NAMALWA (cell line): ENCODE measurements around the gene ERCC8.
"Not testable (repeated sequence)": the region's sequence is repeated elsewhere in the genome, so short reads cannot be mapped to it uniquely, and the experiment has no call there.

Experiments used
- DNase-seq: peaks from one replicate; pipeline ENCODE4 v3.0.0-alpha.2; 2015; ENCODE audit warnings: low spot score

The ERCC8 gene, protein sequence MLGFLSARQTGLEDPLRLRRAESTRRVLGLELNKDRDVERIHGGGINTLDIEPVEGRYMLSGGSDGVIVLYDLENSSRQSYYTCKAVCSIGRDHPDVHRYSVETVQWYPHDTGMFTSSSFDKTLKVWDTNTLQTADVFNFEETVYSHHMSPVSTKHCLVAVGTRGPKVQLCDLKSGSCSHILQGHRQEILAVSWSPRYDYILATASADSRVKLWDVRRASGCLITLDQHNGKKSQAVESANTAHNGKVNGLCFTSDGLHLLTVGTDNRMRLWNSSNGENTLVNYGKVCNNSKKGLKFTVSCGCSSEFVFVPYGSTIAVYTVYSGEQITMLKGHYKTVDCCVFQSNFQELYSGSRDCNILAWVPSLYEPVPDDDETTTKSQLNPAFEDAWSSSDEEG

DNA sequence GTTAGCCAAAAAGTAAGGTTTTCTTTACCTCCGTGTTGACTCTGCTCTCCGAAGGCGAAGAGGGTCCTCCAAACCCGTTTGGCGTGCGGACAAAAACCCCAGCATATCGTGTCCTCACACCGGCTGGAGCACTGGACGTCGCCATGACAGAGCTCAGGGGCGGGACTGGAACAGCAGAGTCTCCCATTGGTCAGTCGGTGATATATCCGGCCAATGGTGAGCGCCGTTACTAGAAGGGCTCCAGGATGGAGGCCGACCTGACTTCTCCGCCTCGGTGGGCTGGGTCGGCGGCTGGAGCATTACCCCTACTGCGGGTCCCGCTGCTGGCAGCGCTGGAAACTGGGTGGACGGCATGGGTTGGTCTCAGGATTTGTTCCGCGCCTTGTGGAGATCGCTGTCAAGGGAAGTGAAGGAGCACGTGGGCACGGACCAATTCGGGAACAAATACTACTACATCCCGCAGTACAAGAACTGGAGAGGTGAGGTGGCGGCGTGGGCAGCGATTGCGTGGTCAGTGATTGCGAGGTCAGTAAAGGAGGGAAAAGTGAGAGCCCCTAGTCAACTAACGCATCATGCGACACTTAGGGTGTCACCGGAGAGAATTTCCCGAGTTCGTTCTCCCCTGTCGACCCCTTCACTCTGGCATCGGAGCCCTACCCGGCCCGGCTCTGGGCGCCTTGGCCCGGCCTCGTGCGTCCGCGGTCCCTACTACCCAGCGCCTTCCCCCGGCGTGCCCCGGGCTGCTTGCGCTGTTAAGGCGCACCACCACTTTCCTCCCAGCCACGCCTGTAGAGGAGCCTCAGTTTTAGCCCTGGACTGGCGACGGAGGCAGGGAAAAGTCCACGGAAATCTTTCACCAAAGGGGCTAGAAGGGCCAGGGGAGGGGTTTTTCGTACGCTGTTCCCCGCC lies at the start of gene ERCC8, which contains the start of gene NDUFAF2:
Gene ERCC8, minus strand, starts transcription at position 167 of the 909 bp plus-strand sequence. Its CDS starts 62 bp downstream, at position 105.
Gene NDUFAF2, plus strand, starts transcription at position 302 of the 909 bp plus-strand sequence. Its CDS starts 51 bp downstream, at position 353.
- peak; percentile 86 for DNase-seq

DNA sequence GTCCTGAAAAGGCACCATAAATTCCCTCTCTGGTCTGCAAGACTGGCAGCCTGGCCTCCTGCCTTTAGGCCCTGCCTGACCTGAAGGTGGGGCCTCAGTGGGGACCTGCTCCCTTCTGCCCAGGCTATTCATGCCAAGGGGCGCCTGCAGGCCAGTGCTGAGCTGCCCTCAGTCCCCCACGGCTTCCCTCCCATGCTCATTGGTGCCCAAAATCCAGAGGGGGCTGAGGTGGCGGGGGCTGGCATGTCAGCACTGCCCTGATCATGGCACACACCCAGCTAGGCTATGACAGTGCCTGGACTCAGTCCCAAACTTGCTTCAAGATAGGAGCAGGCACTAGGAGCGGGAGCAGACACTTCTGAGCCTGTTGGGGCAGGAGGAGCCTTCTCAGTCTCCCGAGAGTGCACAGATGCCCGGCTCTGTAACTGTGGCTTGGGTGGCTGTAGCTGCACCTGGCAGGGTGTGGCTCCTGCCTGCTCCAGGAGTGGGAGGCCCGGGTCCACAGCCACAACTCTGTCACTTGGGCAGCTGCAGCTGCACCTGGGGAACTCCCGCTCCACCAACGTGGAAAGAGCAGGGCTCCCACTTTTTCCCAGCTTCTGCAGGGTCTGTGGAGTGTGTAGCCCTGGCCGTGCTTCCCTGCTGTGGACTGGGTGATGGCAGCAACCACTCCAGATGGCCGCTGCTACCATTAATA lies 49.2 kb upstream of the ERCC8 start:
- no peak for DNase-seq

DNA sequence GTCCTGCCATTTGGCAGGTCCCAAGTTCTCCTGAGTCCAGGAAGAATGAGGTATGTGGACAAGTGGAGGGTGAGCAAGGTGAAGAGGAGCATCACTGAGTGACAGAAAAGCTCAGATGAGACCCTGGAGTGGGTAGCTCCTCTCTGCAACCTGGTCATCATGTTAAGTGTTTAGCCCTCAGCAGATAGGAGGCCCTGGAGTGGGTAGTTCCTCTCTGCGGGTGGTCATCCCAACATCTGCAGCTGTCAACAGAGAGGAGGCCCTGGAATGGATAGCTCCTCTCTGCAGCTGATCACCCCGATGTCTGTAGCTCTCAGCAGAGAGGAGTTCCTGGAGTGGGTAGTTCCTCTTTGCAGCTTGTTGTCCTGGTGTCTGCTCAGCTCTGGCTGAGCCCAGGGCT lies 48.6 kb upstream of the ERCC8 start:
- no peak for DNase-seq

DNA sequence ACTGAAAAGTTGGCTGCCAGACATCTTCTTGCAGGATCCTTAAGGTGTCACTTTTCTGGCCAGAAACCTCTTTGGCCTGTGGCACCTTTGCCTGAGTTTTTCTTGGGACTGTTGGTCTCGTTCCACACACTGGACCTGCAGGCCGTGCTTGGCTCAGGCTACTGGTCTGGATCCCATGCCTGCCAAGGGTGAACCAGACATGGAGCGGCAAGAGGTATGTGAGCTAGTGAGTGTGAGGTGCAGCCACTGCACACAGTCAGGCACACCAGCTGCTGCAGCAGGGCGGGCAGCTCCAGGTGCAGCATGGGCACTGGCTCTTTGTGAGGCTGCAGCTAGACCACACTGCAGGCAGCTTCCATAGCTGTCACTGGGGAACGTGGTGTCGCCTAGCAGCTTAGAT lies 48.0 kb upstream of the ERCC8 start:
- DNase-seq: no peak

DNA sequence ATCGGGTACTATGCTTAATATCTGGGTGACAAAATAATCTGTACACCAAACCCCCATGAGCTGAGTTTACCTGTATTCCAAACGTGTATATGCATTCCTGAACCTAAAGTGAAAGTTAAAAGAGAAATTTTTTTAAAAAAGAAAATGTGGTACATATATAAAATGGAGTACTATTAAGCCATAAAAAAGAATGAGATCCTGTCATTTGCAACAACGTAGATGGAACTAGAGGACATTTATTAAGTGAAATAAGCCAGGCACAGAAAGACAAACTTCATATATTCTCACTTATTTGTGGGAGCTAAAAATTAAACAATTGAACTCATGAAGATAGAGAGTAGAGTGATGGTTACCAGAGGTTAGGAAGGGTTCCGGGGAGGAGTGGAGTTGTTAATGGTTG lies 44.9 kb upstream of the ERCC8 start:
- DNase-seq: no peak

DNA sequence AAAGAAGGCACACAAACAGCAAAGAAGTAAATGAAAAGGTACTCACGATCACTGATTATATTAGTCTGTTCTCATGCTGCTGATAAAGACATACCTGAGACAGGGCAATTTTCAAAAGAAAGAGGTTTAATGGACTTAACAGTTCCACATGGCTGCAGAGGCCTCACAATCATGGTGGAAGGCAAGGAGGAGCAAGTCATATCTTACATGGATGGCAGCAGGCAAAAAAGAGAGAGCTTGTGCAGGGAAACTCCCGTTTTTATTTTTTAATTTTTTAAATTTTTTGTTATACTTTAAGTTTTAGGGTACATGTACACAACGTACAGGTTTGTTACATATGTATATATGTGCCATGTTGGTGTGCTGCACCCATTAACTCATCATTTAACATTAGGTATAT lies 37.3 kb upstream of the ERCC8 start:
- DNase-seq: not testable (repeated sequence)

DNA sequence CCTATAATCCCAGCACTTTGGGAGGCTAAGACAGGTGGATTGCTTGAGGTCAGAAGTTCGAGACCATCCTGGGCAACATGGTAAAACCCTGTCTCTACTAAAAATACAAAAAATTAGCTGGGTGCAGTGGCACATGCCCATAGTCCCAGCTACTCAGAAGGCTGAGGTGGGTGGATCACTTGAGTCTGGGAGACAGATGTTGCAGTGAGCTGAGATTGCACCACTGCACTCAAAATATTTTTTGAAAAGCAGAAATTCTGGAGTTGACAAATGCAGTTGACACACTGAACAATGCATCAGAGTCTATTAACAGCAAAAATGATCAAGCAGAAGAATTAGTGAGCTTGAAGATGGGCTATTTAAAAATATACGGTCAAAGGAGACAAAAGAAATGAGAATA lies 35.6 kb upstream of the ERCC8 start:
- no peak for DNase-seq

DNA sequence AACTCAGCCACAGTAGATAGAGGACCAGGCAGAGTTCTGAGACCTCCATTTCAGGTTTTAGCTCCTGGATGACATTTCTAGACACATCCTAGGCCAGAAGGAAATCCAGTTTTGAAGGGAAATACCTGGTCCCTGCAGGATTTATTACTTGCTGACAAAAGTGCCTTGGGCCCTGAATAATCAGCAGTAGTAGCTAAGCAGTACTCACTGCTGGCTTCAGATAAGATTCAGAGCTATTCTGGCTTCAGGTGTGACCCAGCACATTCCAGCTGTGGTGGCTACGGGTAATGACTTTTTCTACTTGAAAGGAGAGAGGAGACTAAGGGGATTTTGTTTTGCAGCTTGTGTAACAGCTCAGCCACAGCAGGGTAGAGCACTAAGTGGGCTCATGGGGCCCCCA lies 34.1 kb upstream of the ERCC8 start:
- DNase-seq: no peak

DNA sequence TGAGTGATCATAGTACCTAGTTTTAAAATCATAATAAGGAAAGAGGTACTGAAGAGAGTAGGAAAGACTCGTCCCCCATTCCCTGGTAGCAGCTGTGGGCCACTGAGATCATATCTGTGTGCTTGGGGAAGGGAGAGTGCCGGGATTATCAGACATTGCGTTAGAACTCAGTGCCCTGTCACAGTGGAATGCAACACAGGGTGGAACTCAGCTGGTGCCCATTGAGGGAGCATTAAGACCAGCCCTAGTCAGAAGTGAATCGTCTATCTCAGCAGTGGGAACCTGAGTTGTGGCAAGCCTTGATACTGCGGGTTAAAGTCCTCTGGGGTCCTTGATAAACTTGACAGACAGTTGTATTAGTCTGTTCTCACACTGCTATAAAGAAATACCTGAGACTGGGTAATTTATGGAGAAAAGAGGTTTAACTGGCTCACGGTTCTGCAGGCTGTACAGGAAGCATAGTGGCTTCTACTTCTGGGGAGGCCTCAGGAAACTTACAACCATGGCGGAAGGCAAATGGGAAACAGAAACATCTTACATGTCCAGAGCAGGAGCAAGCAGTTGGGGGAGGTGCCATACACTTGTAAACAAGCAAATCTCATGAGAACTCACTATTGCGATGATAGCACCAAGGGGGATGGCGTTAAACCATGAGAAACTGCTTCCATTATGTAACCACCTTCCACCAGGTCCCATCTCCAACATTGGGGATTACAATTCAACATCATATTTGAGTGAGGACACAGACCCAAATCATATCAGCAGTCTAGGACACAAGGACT lies 33.3 kb upstream of the ERCC8 start:
- DNase-seq: no peak

DNA sequence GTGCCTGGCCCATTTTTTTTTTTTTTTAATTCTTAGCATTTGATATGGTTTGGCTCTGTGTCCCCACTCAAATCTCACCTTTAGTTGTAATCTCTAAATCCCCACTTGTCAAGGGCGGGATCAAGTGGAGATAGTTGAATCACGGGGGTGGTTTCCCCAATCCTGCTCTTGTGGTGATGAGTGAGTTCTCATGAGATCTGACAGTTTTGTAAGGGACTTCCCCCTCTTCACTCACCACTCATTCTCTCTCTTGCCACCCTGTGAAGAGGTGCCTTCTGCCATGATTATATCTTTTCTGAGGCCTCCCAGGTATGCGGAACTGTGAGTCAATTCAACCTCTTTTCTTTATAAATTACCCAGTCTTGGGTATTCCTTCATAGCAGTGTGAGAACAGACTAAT lies 27.4 kb upstream of the ERCC8 start:
- no peak for DNase-seq

DNA sequence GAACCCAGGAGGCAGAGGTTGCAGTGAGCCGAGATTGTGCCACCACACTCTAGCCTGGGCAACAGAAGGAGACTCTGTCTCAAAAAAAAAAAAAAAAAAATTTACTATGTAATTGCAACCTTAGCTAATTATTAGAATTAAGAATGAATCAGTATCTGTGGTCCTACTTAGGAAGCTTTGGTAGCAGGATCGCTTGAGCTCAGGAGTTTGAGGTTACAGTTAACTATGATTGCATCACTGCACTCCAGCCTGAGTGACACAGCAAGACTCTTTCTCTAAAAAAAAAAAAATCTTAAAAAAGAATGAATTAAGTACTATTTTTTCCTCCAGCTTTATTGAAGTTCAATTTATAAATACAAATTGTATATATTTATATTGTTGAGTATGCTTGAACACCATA lies 16.8 kb upstream of the ERCC8 start:
- no peak for DNase-seq

DNA sequence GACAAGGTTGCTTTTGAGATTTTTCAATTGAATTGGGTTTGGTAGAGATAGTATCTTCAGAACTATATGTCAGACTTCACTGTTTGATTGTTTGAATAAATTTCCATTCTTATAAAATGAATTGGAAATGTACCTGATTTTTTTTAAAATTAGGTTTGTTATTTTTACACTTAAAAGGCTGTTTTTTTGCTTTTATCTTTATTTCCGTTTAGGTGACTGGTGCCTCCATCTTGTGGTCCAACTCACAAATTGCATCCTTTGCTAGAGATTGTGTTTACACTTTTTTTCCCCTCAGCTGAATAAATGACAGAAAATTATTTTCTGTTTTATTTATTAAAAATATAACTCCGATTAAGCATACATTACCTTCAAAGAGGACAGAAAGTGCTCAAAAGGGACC lies 15.7 kb upstream of the ERCC8 start:
- DNase-seq: peak; percentile 31

DNA sequence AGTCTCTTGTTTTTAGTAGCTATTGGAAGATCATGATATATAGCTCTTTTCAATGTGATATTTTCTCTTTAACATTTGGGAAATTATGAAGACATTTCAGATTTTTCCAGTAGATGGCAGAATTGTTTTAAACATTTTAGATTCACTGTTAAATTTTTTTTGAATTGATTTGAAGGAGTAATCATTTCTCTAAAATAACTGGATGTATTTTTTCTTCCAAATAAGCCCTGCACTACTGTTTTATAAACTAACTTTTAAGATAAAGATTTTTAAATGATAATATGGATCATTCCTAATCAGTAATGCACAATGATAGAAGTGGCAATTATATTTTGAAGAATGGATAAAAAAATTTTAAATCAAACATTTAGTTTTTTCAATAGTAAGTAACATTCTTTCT lies 14.3 kb upstream of the ERCC8 start:
- peak; percentile 38 for DNase-seq

DNA sequence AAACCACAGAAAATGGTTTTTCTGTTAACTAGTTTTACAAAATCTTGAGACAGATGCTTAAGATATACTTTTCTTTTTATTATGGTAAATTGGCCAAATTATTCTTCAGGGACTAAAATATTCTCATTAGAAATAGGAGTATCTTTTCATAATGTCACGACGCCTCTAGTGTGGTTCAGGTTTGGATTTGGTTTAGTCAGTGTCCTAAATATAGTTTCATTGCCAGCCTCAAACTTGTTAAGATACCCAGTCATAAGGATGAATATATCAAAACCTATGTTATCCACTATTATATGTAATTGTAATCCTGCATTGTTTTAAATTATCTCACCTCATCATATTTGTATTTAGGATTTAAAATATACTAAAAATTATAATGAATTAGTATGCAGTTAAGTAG lies 13.8 kb upstream of the ERCC8 start:
- no peak for DNase-seq

DNA sequence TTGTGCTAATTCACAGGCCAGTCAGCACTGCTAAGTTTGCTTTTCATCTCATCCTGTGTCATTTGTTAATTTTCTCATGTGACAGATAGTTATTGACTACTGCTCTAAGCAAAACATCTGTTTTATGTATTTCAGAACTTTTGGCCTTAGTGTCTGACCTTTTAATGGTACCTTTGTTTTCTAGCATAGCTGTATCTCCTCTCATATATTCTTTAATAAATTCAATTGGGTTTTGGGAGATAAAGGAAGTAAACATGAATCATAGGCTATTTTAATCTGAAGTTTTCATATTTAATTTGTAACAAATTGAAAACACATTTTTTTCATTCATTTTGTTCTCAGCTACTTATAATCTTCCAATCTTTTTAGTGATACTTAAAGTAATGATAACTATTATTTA lies 13.2 kb upstream of the ERCC8 start:
- DNase-seq: no peak

DNA sequence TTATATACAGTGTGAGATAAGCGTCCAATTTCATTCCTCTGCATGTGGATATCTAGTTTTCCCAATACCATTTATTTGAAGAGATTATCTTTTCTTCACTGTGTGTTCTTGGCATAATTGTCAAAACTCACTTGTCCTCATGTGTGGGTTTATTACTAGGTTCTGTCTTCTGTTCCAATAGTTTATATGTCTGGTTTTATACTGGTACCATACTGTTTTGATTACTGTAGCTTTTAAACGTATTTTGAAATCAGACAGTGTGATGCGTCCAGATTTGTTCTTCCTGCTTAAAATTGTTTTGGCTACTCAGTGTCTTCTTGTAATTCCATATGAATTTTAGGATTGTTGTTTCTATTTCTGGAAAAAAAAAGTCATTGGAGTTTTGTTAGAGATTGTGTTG lies 10.4 kb upstream of the ERCC8 start:
- no peak for DNase-seq

DNA sequence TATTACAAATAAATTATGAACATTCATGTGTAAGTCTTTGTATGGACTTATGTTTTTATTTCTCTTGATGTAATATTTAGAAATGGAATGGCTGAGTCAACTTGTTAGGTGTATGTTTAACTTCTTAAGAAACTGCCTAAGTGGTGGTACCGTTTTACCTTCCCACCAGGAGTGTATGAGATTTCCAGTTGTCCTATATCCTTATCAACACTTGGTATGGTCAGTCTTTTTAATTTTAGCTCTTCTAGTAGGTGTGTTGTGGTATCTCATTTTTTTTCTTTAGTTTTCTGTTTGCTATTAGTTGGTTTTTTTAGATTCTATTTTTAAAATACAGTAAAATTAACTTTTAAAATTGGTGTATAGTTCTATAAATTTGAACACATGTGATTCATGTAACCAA lies 3.9 kb upstream of the ERCC8 start:
- no peak for DNase-seq

DNA sequence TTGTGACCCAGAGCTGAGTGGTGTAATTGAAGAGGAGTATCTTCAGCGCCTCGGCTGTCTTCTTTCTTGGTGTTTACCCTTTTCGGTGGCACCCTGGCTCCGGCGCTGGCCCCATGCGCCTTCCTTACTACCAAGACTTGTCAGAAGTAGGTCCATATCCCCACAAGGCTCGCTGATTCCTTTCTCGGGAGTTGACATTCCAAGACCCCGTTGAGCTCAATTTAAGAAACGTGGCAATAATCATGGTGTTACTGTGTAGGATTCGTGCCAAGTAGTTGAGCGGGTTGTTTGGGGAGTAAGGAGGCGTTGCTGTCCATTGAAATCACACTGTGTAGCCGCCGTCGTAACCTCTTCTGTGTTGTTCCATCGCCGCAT lies 930 bp upstream of the ERCC8 start:
- DNase-seq: no peak

DNA sequence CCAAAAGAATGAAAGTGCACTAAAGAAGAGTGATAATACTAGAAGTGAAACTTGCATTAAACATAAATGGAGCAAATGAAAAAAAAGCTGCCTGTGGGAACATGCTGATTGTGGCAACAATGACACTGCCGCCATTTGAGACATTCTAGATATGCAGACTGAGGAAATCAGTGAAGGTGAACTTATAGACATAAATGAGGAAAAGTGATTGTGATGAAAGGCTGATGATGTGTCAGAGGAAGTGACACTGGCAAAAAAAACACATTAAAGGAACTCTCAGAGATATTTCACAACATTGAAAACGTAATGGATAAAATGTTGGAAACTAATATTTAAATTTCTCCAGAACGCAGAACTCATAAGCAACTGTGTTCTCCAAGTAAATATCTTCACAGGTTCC lies 1.2 kb downstream of the ERCC8 start:
- DNase-seq: no peak

DNA sequence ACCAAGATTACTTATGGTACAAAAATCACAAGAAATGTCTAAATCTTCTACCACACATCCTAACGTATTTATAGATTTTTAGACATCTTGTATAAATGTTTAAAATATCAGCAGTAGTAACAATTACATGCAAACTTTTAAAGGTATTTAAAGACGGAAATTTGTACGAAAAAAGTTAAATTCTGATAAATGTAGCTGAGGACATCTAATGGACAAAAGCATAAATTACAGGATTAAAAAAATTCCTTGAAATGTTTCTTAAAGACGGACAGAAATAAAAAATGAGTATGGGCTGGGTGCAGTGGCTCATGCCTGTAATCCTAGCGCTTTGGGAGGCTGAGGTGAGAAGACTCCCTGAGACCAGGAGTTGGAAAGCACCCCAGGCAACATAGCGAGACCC lies 15.8 kb downstream of the ERCC8 start:
- peak; percentile 2 for DNase-seq

DNA sequence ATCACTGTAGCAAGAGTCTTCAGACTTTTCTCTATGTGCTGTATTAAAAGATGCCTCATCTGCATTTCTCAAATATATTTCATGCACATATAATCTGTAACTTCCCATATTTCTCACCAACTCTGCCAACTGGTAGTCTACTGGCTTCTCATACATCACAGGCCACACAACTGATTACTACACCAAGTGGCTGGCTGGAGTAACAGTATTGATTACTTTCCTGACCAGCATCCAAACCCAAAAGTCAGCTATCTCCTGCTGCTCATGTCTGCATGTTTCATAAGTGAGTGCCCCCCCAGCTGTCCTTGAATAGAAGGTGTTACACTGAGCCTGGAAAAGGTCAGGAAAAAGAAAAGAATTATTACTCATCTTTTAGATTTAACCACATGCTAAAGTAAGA lies 17.4 kb downstream of the ERCC8 start:
- no peak for DNase-seq

DNA sequence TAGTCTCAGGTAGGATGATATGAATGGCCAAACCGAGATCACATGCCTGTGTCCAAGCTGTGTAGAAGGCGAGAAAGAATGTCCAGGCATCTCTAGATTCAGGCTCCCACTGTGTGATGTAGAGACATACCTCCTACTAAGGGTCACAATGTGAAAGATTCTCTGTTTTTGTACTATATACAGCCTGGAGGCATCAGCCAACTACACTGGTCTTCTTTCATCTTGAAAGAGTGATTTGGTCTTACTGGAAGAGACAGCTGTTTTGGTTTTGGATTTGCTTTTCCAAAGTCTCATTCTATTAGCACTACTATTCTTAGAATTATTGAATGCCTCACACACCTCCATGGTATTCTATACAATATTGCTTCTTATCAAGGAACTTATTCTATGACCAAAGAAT lies 26.4 kb downstream of the ERCC8 start:
- DNase-seq: no peak
